AG09309 (cell line): ENCODE data around the gene LCN6.
A peak's percentile ranks its signal among the peaks of the same experiment; 100 is the strongest.
"Not testable (repeated sequence)": the region's sequence is repeated elsewhere in the genome, so short reads cannot be mapped to it uniquely, and the experiment has no call there.

Experiments
- DNase-seq: peaks from one replicate; pipeline ENCODE4 v3.0.0-alpha.2; 2010; ENCODE audit warnings: low read depth
- H3K4me3 ChIP-seq: 2 replicates; pipeline ENCODE4 v1.5.1; 2011; ENCODE audit warnings: mild to moderate bottlenecking, low read depth, low read length, moderate library complexity; ENCODE audit not compliant: control insufficient read depth
- CTCF ChIP-seq: IDR thresholded peaks from 2 replicates; pipeline ENCODE4 v1.5.1; 2011; ENCODE audit warnings: mild to moderate bottlenecking, low read depth, low read length, inconsistent platforms; ENCODE audit not compliant: insufficient read depth, control insufficient read depth; ENCODE audit errors: missing control alignments

The LCN6 gene

GRCh38 chr9:136761545-136761981 is 13.2 kb upstream of the LCN6 start:
- H3K4me3 ChIP-seq = no peak overlapping the region
- no peak for TF ChIP-seq CTCF
- DNase-seq = no peak

- peak; percentile 79 for TF ChIP-seq CTCF
- peak; percentile 18 for DNase-seq
These were observed 12.7 kb upstream of the LCN6 start for GRCh38 chr9:136760834-136761544.

GRCh38 chr9:136760424-136760823 is 12.1 kb upstream of the LCN6 start:
- no peak for TF ChIP-seq CTCF
- H3K4me3 ChIP-seq = no peak overlapping the region
- DNase-seq = no peak

More at GRCh38 chr9:136760834-136761544, 12.7 kb upstream of the LCN6 start:
- H3K4me3 ChIP-seq = not testable (repeated sequence)

GRCh38 chr9:136759436-136760325 is 11.4 kb upstream of the LCN6 start:
- no peak for DNase-seq
- TF ChIP-seq CTCF = no peak
- H3K4me3 ChIP-seq = no peak overlapping the region

- H3K4me3 ChIP-seq = no peak overlapping the region
- TF ChIP-seq CTCF = no peak
- no peak for DNase-seq
These were observed 10.7 kb upstream of the LCN6 start for GRCh38 chr9:136759001-136759400.

GRCh38 chr9:136757751-136758140 is 9.4 kb upstream of the LCN6 start:
- TF ChIP-seq CTCF = no peak
- no peak overlapping the region for H3K4me3 ChIP-seq
- DNase-seq = no peak
